Measurements from ENCODE around the gene DOCK10.
"Not testable (repeated sequence)": the region's sequence is repeated elsewhere in the genome, so short reads cannot be mapped to it uniquely, and the experiment has no call there.

DOCK10 gene

DNA sequence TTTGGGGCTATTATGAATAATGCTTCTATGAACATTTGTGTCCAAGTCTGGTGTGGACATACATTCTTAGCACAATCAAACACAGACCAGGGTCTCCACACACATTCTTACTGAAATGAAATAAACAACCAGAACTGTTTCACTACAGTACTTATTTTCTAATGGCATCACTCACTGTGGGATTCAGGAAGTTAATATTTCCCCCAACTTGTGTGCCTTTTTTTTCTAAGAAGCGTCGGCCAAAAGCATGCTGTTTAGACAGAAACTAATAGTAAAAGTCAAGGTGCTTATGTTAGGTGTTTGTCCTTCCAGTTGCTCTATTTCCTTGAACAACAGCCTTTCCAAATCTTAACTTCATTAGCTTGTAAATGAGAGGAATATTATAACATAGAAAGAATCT is 117.6 kb downstream of the DOCK10 start:
- no peak for TF ChIP-seq CTCF (conservative IDR thresholded peaks at IDR 0.05; ENCODE audit: low read length)
- no peak overlapping the region for H3K4me3 ChIP-seq (ENCODE audit: low read length)
- no peak for DNase-seq (ENCODE audit: low read depth)

GRCh38 chr2:224922142-224922727 is 120.0 kb downstream of the DOCK10 start:
- no peak overlapping the region for H3K4me3 ChIP-seq (ENCODE audit: low read length)
- DNase-seq (ENCODE audit: low read depth), result peak; percentile 41
- TF ChIP-seq CTCF (conservative IDR thresholded peaks at IDR 0.05; ENCODE audit: low read length), result no peak

DNA sequence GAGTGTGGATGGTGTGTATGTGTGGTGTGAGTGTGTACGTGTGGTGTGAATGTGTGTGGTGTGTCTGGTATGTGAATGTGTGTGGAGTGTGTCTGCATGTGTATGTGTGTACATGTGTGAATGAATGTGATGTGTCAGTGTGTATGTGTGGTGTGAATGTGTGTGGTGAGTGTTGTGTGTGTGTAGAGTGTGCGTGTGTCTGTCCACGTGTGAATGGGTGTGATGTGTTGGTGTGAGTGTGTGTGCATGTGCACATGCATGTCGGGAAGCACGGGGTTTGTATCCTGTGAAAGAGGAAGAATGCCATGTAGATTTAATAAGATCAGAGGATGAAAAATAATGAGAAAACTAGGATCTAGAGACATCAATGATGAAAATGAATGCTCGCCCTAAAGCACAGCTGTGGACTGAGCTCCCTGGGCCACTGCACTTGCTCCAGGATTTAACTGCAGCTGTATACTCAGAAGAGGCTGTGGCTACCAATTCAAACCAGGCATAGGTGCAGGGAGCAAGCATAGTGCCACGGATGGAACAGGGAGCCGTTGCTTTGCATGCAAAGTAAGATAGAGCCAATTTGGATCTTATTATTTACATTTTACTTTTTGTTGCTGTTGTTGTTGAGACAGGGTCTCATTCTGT is 122.7 kb downstream of the DOCK10 start:
- no peak for TF ChIP-seq CTCF (conservative IDR thresholded peaks at IDR 0.05; ENCODE audit: low read length)
- no peak for DNase-seq (ENCODE audit: low read depth)
- no peak overlapping the region for H3K4me3 ChIP-seq (ENCODE audit: low read length)

DNA sequence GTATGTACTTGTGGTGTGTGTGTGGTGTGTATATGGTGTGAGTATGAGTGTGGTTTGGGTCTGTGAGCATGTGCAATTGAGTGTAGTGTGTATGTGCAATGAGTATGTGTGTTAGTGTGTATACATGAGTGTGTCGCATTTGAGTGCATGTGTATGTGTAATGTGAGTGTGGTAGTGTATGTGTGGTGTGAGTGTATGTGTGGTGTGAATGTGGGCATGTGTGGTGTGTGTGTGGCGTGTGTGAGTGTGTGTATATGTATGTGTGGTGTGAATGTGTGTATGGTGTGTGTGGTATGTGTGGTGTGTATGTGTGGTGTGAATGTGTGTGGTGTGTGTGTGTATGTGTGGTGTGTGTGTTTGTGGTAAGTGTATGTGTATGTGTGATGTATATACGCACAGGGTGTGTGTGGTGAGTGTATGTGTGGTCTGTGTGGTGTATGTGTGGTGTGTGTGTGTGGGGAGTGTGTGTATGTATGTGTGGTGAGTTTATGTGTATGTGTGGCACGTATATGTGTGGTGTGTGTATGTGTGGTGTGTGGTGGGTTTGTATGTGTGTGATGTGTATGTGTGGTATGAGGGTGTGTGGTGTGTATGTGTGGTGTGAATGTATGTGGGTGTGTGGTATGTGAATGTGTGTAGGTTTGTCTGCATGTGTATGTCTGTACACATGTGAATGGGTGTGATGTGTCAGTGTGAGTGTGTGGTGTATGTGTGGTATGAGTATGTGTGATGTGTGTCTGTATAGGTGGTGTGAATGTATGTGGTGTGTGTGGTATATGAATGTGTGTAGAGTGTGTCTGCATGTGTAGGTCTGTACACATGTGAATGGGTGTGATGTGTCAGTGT is 123.4 kb downstream of the DOCK10 start:
- TF ChIP-seq CTCF (conservative IDR thresholded peaks at IDR 0.05; ENCODE audit: low read length), result no peak
- DNase-seq (ENCODE audit: low read depth), result no peak
- H3K4me3 ChIP-seq (ENCODE audit: low read length), result no peak overlapping the region

DNA sequence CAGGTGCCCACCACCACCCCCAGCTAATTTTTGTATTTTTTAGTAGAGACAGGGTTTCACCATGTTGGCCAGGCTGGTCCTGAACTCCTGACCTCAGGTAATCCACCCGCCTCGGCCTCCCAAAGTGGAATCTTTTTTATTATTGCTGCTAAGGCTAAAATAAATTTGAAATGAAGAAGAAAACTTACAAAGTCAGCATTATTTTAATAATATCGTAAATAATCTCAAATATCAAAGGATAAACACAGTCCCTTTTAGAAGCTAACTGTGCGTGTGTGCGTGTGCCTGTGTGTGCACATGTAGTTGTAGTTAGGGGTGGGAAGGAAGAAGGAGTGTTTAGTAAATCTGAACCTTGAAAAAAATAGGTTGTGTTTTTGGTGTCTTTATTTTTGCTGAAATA is 125.0 kb downstream of the DOCK10 start:
- not testable (repeated sequence) for H3K4me3 ChIP-seq (ENCODE audit: low read length); DNase-seq (ENCODE audit: low read depth)

- no peak for TF ChIP-seq CTCF (conservative IDR thresholded peaks at IDR 0.05; ENCODE audit: low read length)
- DNase-seq (ENCODE audit: low read depth), result no peak
- H3K4me3 ChIP-seq (ENCODE audit: low read length), result no peak overlapping the region
These were observed 127.1 kb downstream of the DOCK10 start for GRCh38 chr2:224915136-224915535.

GRCh38 chr2:224910574-224910925 is 131.7 kb downstream of the DOCK10 start:
- H3K4me3 ChIP-seq (ENCODE audit: low read length), result no peak overlapping the region
- no peak for DNase-seq (ENCODE audit: low read depth)
- TF ChIP-seq CTCF (conservative IDR thresholded peaks at IDR 0.05; ENCODE audit: low read length), result no peak
